Brain pericyte (primary cell): ENCODE data around the gene FHL2.

Source experiments
- DNase-seq: peaks from one replicate; pipeline ENCODE4 v3.0.0-alpha.2; 2012; ENCODE audit warnings: low read depth, low spot score

The FHL2 gene

GRCh38 chr2:105379741-105380186 lies 19.1 kb downstream of the FHL2 start:
- no peak for DNase-seq

GRCh38 chr2:105378921-105379383 lies 19.9 kb downstream of the FHL2 start:
- DNase-seq: no peak

GRCh38 chr2:105378276-105378840 lies 20.5 kb downstream of the FHL2 start:
- DNase-seq: no peak

- DNase-seq: no peak
These were observed 21.0 kb downstream of the FHL2 start for GRCh38 chr2:105377871-105378270.

- no peak for DNase-seq
These were observed 22.0 kb downstream of the FHL2 start for GRCh38 chr2:105376789-105377240.

GRCh38 chr2:105376010-105376409 lies 22.8 kb downstream of the FHL2 start:
- no peak for DNase-seq

GRCh38 chr2:105375001-105375561 lies 23.8 kb downstream of the FHL2 start:
- DNase-seq: peak; percentile 65

GRCh38 chr2:105373895-105374401 lies 24.9 kb downstream of the FHL2 start:
- DNase-seq: no peak

GRCh38 chr2:105373344-105373781 lies 25.5 kb downstream of the FHL2 start:
- no peak for DNase-seq

GRCh38 chr2:105371810-105372209 lies 27.0 kb downstream of the FHL2 start:
- DNase-seq: no peak

GRCh38 chr2:105371156-105371555 lies 27.7 kb downstream of the FHL2 start:
- no peak for DNase-seq

GRCh38 chr2:105369777-105370690 lies 28.8 kb downstream of the FHL2 start:
- DNase-seq: peak; percentile 58

GRCh38 chr2:105368759-105369408 lies 30.0 kb downstream of the FHL2 start:
- no peak for DNase-seq

- DNase-seq: no peak
These were observed 33.6 kb downstream of the FHL2 start for GRCh38 chr2:105365206-105365605.

- no peak for DNase-seq
These were observed 34.3 kb downstream of the FHL2 start for GRCh38 chr2:105364436-105365139.

GRCh38 chr2:105362862-105363591 lies 35.8 kb downstream of the FHL2 start:
- no peak for DNase-seq

GRCh38 chr2:105361102-105361889 lies 37.6 kb downstream of the FHL2 start:
- no peak for DNase-seq

GRCh38 chr2:105358593-105358992 lies 40.3 kb downstream of the FHL2 start:
- DNase-seq: no peak

GRCh38 chr2:105357122-105357521 lies 41.7 kb downstream of the FHL2 start:
- DNase-seq: no peak
